CD1c-positive myeloid dendritic cell (primary cell): ENCODE data around the gene NT5DC3.
"Not testable (repeated sequence)": the region's sequence is repeated elsewhere in the genome, so short reads cannot be mapped to it uniquely, and the experiment has no call there.

Experiments
- DNase-seq: peaks from one replicate; pipeline ENCODE4 v3.0.0-alpha.2; 2016; ENCODE audit errors: extremely low spot score

Gene NT5DC3

GRCh38 chr12:103855896-103856657 is 15.0 kb upstream of the NT5DC3 start:
- no peak for DNase-seq

- DNase-seq = no peak
Measured at GRCh38 chr12:103855036-103855712, 14.1 kb upstream of the NT5DC3 start.

DNA sequence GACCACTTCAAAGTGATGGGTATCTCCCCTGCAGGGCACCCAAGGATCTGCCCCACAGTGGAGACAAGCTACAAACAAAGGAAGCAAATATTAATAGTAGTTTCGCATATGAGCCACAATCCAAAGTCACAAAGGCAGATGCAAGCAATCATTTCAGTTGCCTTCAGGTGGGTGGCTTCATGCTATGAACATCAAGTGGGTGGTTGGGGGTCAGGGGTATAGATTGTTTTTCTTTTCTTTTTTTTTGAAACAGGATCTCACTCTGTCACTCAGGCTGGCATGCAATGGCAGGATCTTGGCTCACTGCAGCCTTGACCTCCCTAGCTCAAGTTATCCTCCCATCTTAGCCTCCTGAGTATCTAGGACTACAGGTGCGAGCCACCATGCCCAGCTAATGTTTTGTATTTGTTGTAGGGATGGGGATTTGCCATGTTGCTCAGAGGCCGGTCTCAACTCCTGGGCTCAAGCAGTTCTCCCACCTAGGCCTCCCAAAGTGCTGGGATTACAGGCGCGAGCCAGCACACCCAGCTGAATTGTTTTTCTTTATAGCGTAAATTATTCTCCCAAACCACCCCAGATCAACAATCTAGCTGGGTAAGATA is 13.4 kb upstream of the NT5DC3 start:
- DNase-seq = no peak

GRCh38 chr12:103852498-103852997 is 11.5 kb upstream of the NT5DC3 start:
- no peak for DNase-seq

DNA sequence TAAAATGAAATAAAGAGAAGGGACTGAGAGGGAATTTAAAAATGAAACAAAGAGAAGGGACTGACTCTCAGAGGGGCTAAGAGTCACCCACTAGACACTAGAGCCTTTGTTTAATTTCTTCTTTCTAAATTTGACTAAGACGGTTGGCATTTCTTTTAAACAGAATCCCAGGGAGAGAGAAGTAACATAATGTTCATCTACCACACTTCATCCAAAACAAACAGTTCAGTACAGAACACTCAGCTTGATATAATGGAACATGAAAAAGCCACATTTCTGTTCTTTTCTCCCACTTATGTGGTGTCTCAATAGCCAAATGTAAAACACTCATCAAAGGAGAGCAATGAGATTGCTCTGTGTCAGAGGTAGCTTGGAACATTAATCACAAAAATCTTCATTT is 10.1 kb upstream of the NT5DC3 start:
- no peak for DNase-seq

DNA sequence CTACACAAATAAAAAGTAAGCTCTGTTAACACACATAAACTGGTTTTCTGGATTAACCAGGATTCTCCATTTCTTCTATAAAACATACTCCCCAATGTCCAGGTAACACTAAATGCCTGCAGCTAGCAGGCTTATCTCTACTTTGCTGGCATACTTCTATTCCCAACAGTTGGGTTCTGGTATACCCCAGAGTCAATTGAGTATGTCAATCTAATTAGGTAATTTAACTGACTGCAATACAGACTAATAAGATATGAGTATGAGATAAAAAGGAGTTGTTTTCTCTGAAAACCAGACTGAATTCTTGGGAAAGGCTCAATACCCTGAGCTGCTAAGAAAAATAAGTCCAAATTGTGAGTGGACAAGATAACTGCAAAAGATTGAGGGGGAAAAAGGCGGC is 9.4 kb upstream of the NT5DC3 start:
- no peak for DNase-seq

DNA sequence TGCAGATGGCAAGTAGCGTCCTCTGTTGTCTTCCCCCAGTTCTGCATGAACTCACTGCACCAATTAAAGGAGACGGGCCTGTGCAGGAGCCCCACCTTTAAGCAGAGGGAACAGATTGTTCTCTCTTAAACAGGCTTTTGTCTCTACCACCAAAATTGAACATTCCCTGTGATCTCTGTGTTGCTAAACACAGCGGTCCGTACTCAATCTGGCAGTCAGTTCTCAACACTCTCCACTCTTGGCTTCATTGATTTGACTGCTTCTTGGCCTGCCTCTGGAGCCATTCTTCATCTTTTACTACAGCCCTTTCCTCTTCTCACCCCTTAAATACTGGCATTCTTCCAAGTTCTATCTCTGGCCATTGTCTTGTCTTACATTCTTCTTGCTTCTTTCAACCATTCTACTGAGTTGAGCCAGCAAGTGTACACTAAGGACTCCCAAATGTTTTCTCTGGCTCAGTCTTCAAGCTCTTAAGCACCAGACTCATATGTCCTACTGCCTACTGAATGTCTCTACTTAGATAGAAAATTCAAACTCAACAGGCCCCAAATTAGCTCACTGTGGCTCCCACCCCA is 8.0 kb upstream of the NT5DC3 start:
- DNase-seq = no peak

GRCh38 chr12:103848143-103848542 is 7.1 kb upstream of the NT5DC3 start:
- no peak for DNase-seq

GRCh38 chr12:103846415-103846814 is 5.4 kb upstream of the NT5DC3 start:
- DNase-seq = no peak

DNA sequence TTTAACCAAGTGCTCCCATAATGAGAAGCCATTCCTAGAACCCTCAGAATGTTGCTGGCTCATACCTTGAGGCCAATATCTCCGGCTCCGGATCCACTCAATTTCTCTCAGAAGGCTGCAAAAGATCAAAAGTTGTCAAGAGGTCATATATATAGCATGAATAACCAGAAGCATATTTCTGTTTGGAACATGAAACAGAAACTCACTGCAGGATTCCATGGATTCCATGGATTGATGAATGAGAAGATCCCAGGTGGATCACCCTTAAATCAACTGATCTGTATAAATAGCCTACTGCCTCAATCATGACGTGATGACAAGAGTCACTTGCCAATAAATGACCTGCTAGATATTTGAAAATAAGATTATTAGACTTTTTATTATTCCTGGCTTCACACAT is 3.3 kb upstream of the NT5DC3 start:
- DNase-seq = no peak

DNA sequence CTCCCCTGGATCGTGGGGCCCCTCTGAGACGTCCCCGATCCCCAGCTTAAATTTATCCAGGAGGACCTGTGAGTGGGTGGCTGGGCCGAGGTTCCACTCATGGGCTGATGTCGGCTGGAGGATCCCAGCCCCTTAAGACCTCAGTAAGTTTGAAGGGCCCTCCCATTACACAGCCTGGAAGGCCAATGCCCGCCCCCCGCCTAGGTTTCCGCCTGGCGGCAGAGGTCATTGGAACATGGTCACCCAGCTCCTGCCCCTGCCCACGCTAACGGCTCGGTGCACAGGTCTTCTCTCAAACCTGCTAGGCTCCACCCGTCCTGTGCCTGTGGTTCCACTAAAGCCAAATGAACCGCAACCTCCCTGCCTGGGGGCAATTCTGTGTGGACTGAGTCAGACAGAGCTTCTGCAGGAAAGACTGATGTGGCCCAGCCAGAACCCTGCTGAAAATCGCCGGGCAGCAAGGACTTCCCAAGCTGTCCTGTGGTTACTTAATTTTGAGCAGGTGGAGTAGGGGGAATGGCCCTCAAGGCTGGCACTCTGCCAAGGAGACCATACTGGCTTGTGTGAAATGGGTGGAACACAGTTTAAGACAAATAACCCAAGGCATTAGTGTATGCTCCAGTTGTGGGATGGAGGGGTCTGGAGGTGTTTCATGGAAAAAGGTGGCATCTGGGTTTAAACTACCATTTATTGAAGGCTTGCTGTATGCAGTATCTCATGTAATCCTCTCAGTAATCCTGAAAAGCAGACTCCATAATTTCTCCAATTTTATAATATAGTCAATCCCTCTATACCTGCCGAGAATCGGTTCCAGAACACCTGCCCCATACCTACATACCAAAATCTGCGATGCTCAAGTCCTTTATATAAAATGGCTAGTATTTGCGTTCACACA is 903 bp upstream of the NT5DC3 start:
- DNase-seq = peak; percentile 65

GRCh38 chr12:103840462-103840875 is 565 bp downstream of the NT5DC3 start:
- peak; percentile 34 for DNase-seq

GRCh38 chr12:103839609-103840461 is 1.2 kb downstream of the NT5DC3 start:
- no peak for DNase-seq

- no peak for DNase-seq
Measured at GRCh38 chr12:103839103-103839502, 1.9 kb downstream of the NT5DC3 start.

DNA sequence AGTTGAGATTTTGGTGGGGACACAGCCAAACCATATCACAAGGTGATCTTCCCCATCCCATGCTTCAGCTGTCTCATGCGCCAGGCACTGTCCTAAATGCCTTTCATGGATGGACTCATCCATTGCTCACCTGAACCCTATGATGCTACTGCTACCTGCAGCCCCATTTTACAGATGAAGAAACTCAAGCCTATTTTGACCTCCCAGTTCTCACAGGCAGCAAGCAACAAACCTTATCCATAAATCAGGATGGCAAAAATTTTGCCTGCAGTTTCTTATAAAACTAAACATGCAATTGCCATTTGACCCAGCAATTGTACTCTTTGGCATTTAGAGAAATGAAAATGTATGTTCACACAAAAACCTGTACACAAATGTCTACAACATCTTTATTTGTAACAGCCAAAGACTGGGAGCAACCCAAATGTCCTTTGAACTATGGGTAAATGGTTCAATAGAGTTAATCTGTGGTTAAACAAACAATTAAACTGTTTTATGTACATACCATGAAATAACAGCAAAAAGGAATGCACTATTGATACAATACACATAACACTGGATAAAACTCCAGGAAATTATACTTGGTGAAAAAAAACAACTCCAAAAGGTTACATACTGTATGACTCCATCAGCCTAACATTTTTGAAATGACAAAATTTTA is 2.6 kb downstream of the NT5DC3 start:
- DNase-seq = no peak

GRCh38 chr12:103836345-103836744 is 4.7 kb downstream of the NT5DC3 start:
- no peak for DNase-seq

- not testable (repeated sequence) for DNase-seq
Measured at GRCh38 chr12:103835747-103836335, 5.2 kb downstream of the NT5DC3 start.

DNA sequence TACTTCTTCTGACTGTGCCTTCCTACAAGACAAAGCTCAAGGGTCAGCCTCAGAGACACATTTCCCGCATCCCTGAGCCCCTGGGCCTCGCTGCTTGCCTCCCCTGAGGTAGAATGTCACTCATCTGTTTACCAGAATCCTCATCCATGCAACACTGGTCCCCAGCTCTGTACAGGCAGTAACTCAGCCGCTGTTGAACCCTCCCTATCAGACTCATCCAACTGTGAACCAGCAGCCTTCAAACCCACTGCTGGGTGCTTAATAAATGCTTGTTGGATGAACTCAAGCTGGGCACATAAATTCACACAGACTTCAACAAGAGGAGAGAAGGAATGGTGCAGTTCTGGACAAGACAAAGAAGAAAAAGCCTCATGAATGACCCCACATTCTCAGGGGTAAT is 6.1 kb downstream of the NT5DC3 start:
- DNase-seq = no peak

DNA sequence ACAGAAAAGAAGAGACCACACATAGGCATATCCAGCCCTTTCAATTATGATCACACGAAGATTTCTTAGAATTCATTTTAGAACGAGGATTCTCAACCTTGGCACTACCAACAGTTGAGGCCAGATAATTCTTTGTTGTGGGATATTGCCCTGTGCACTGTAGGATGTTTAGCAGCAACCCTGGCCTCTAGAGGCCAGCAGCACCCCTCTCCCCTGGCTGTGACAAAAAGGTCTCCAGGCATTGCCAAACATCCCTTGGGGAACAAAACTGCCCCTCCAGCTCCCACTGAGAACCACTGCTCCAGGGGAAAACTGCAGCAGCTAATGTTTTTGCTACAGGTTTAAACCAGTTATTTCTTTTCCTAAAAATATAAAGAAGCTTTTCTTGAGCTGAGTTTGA is 7.1 kb downstream of the NT5DC3 start:
- DNase-seq = no peak
